Coronary artery (tissue), 2 donors: Measurements from ENCODE around the gene INPP5A.
"Not testable (repeated sequence)": the region's sequence is repeated elsewhere in the genome, so short reads cannot be mapped to it uniquely, and the experiment has no call there.

Experiments
- DNase-seq: peaks from one replicate; pipeline ENCODE4 v3.0.0-alpha.2; 2017; ENCODE audit warnings: low spot score
- H3K27ac ChIP-seq, 2 donors: fragments of 200-600 bp; sonication (generic); one replicate each; pipeline ENCODE4 v1.5.1; 2016 to 2019
- H3K4me3 ChIP-seq: fragments of 200-600 bp; sonication (generic); 2 replicates; pipeline ENCODE4 v1.5.1; 2016; ENCODE audit warnings: mild to moderate bottlenecking, moderate library complexity
- TF ChIP-seq, protein P1 (sequence below): fragments of 200-600 bp; sonication (generic); IDR thresholded peaks from one replicate; pipeline ENCODE4 v1.5.1; 2019; ENCODE audit warnings: antibody characterized with exemption

INPP5A gene

DNA sequence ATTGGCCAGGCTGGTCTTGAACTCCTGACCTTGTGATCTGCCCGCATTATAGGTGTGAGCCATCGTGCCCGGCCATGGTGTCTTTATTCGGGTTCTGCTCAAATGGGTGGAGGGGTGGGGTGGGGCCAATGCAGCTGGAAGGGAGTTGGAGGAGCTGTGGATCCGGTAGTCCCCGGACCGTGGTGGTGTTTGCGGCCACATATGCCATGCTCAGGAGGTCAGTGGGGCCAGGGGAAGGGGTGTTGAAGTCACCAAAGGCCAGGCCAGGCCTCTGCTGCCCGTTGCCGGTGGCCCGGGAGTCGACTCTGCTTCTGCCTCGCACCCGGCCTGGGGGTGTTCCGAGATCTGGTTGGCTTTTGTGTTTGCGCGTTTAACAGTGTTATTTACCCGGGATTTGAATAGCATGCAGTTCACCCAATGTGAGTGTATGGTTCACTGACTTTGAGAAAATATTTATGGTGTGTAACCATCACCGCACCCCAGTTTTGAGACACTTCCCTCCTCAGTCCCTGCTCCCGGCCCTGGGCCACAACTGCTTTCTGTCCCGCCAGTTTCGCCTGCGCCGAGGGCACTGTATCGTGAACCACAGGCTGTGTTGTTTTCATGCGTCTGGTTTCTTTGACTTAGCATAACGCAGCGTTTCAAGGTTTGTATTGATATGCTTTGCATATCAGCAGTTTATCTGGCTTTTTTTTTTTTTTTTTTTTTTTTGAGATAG is 10.7 kb downstream of the INPP5A start:
- no peak for DNase-seq
- TF ChIP-seq, protein P1, sequence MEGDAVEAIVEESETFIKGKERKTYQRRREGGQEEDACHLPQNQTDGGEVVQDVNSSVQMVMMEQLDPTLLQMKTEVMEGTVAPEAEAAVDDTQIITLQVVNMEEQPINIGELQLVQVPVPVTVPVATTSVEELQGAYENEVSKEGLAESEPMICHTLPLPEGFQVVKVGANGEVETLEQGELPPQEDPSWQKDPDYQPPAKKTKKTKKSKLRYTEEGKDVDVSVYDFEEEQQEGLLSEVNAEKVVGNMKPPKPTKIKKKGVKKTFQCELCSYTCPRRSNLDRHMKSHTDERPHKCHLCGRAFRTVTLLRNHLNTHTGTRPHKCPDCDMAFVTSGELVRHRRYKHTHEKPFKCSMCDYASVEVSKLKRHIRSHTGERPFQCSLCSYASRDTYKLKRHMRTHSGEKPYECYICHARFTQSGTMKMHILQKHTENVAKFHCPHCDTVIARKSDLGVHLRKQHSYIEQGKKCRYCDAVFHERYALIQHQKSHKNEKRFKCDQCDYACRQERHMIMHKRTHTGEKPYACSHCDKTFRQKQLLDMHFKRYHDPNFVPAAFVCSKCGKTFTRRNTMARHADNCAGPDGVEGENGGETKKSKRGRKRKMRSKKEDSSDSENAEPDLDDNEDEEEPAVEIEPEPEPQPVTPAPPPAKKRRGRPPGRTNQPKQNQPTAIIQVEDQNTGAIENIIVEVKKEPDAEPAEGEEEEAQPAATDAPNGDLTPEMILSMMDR = no peak
- H3K27ac ChIP-seq = no peak overlapping the region

DNA sequence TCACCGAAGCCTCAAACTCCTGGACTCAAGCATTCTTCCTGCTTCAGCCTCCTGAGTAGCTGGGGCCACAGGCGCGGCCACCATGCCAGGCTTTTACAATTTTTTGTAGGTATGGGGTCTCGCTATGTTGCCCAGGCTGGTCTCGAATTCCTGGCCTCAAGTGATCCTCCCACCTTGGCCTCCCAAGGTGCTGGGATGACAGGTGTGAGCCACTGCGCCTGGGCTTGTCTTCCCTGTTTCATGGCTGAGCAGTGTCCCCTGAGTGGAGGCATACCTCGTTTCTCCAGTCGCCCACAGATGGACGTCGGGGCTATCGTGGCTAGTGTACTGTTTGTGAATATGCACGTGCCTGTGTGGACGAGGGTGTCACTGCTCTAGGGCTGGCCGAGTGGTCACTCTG is 11.3 kb downstream of the INPP5A start:
- no peak for DNase-seq
- TF ChIP-seq, protein P1 = no peak
- Histone ChIP-seq H3K27ac (no peak overlapping the region), H3K4me3 (no peak overlapping the region)

More for the DNA sequence above, 10.7 kb downstream of the INPP5A start:
- H3K4me3 ChIP-seq = no peak overlapping the region

DNA sequence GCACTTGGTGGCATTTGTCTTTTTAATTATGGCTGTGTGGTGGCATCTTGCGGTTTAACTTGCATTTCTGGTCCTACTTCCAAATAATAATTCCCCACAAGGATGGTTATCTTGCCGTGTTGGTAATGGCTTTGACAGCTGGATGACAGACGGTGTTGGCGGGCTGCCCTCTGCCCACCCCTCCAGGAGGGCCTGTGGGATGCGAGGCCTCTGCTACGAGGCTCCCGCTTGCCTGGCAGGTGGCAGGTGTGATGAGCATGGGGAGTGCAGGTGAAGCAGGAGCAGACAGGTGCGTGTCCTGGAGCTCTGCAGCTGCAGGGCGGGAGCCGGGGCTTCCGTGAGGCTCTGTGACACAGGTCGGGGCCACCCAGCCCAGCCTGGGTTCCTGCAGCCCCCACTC is 11.8 kb downstream of the INPP5A start:
- no peak for DNase-seq
- Histone ChIP-seq H3K27ac (no peak overlapping the region), H3K4me3 (no peak overlapping the region)
- TF ChIP-seq, protein P1 = no peak

DNA sequence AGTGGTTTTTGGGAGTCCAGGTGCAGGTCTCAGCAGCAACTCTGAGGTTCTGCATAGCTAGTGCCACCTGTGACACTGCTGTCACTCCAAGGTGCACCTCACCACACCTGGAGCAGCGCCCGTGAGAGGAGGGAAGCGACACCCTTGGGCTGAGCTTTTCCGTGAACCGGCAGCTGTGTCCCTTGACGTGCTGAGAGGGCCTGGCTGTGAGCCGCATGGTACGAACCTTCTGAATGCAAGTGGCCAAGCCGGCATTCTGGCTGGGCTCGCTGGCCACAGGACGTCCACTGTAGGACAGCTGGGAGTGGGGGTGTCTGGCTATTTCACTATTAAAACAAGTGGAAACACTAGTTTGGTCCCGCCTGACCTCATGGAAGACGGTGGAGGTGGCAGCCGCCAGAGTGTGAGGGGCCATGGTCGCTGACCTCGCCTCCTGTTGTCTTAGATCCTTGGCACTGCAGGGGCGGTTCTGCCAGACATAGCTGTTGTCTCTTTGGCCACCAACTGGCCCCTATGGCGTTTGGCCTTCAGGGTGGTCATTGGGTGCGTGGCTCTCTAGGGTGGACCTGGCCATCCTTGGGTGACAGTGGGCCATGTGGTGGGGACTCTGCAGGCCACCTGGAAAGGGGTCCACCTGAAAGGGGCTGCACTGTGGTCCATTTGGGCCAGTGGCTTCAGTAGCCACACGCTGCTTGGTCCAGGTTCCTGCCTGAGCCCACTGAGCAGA is 12.9 kb downstream of the INPP5A start:
- H3K4me3 ChIP-seq = no peak overlapping the region
- TF ChIP-seq, protein P1 = no peak
- H3K27ac ChIP-seq = no peak overlapping the region
- DNase-seq = no peak

DNA sequence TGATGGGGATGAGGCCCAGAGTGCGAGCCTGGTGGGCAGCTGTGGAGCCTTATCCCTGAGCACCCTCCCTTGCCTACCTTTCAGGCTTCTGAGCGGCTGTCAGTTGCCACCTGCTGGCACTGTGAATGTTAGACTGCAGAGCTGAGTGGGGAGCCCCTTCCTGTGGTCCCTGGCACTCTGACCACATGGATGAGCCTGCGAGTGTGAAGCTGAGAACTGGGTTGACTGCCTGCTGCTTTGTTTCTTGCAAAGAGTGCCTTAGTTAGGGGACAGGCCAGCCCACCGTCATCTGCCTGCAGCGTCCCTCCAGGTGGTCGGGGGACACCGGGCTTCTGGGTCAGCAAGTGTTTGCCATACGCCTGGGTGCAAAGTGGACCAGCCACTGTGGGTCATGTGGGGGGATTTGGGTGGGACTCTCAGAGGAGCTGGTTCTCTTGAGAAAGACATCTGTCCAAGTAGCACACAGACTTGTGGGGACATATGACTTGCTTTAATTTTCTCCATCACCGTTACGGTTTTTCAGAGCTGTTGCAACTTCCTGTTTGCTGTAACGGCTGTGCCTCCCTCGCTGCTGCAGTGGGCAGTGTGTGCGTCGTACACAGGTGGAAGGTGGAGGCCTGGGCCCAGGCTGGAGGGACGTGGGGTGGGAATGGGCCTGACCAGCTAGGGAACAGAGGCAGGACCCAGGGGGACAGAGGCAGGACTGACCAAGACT is 13.7 kb downstream of the INPP5A start:
- DNase-seq = no peak
- H3K27ac ChIP-seq = no peak overlapping the region

DNA sequence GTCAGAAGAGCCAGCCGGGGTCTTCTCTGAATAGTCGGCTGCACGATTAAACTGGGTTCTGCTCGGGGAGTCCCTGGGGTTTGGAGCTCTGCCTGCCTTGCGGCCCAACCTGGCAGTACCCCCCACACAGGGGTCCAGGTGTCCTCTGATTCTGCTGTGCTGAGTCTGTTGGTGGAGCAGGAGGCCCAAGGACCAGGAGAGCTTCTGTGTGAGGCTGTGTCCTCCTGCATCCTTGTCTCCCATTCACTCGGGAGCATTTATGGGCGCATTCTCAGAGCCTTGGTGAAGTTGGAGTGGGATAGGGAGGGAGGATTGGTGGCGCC is 14.2 kb downstream of the INPP5A start:
- no peak overlapping the region for H3K27ac ChIP-seq
- TF ChIP-seq, protein P1 = no peak
- no peak for DNase-seq
- peak overlapping the region; percentile 6 for H3K4me3 ChIP-seq

More for the DNA sequence above, 13.7 kb downstream of the INPP5A start:
- peak overlapping the region; percentile 6 for H3K4me3 ChIP-seq
- TF ChIP-seq, protein P1 = no peak

DNA sequence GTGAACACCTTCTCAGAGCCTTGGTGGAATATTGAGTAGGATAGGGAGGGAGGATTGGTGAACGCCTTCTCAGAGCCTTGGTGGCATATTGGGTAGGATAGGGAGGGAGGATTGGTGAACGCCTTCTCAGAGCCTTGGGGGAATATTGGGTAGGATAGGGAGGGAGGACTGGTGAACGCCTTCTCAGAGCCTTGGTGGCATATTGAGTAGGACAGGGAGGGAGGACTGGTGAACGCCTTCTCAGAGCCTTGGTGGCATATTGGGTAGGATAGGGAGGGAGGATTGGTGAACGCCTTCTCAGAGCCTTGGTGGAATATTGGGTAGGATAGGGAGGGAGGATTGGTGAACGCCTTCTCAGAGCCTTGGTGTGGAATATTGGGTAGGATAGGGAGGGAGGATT is 15.0 kb downstream of the INPP5A start:
- H3K4me3 ChIP-seq, DNase-seq, H3K27ac ChIP-seq: not testable (repeated sequence)

DNA sequence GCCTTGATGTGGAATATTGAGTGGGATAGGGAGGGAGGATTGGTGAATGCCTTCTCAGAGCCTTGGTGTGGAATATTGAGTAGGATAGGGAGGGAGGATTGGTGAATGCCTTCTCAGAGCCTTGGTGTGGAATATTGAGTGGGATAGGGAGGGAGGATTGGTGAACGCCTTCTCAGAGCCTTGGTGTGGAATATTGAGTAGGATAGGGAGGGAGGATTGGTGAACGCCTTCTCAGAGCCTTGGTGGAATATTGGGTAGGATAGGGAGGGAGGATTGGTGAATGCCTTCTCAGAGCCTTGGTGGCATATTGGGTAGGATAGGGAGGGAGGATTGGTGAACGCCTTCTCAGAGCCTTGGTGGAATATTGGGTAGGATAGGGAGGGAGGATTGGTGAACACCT is 16.0 kb downstream of the INPP5A start:
- not testable (repeated sequence) for DNase-seq, H3K27ac ChIP-seq, H3K4me3 ChIP-seq
